ENCODE measurements around the gene BANK1. TPM values are rescaled to one million over a fixed set of nuclear protein-coding genes. Genes with fewer than 3 reads are reported as not detected.

Gene BANK1
- total and polyA plus RNA-seq, 10 of the 15 experiments (the other 5 are each of a cell fraction or from before 2014, with no cell fraction given), result 0.13 to 2.1 (median 0.42) TPM

- TF ChIP-seq, protein P1, sequence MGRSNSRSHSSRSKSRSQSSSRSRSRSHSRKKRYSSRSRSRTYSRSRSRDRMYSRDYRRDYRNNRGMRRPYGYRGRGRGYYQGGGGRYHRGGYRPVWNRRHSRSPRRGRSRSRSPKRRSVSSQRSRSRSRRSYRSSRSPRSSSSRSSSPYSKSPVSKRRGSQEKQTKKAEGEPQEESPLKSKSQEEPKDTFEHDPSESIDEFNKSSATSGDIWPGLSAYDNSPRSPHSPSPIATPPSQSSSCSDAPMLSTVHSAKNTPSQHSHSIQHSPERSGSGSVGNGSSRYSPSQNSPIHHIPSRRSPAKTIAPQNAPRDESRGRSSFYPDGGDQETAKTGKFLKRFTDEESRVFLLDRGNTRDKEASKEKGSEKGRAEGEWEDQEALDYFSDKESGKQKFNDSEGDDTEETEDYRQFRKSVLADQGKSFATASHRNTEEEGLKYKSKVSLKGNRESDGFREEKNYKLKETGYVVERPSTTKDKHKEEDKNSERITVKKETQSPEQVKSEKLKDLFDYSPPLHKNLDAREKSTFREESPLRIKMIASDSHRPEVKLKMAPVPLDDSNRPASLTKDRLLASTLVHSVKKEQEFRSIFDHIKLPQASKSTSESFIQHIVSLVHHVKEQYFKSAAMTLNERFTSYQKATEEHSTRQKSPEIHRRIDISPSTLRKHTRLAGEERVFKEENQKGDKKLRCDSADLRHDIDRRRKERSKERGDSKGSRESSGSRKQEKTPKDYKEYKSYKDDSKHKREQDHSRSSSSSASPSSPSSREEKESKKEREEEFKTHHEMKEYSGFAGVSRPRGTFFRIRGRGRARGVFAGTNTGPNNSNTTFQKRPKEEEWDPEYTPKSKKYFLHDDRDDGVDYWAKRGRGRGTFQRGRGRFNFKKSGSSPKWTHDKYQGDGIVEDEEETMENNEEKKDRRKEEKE (IDR thresholded peaks at IDR 0.05), result no peak
- no peak for TF ChIP-seq GABPA (IDR thresholded peaks at IDR 0.05; ENCODE audit: low read depth)
- no peak for TF ChIP-seq IRF3 (IDR thresholded peaks at IDR 0.05)
Observed at GRCh38 chr4:101954975-101955678, 164.6 kb downstream of the BANK1 start (continued).

DNA sequence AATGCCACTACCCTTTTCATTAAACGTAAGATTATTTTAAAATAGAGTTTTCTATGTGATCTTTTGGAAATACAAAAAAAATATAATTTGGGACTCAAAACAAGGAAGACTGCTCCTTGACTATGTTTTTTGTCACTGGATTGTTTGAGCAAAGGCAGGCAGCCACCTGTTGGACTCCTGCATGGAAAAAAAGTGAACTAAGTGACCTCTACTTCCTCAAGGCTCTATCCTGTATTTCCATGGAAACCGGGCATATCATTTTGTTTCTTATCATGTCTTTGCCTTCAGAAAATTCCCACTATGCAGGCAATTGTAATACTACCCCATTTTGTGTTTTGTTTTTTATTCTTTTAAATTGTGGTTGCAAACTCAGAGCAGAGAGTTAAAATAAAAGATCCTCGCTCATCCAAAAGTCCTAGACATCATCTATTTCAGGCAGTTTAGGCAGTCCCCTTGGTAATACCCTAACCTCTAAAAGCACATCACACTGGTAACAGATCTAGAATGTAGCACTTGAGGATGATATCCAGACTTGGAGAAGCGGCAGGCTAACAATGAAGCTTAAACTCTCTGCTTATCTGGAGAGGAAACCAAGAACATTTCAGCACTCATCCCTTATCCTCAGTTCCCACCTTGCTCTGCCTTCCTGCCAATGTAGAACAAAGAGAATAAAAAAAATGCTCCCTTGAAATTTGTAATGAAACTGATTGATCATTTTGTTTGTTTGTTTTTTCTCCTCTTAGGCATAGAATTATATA, 165.7 kb downstream of the BANK1 start:
- RAD21 ChIA-PET (ENCODE audit: unreplicated experiment), result no interaction called here
- no peak overlapping the region for H2AFZ ChIP-seq (ENCODE audit: control insufficient read depth, low read depth, low read length)
- no peak overlapping the region for H3K4me2 ChIP-seq (ENCODE audit: control insufficient read depth, insufficient read depth)
- H3K27me3 ChIP-seq (replicated peaks in 1 of 2; ENCODE audit: control insufficient read depth in 2 of 2, insufficient read depth in 2 of 2, low read length in 1 of 2), result no peaks in the 10 kb centered on the region
- H3K9ac ChIP-seq (ENCODE audit: control insufficient read depth, insufficient read depth, low read length), result no peak overlapping the region
- CTCF ChIA-PET, result no interaction called here
- H3K4me1 ChIP-seq (ENCODE audit: control insufficient read depth, insufficient read depth, low read length), result no peaks in the 10 kb centered on the region
- no peaks in the 10 kb centered on the region for H4K20me1 ChIP-seq (ENCODE audit: control insufficient read depth, insufficient read depth)
- no peak for DNase-seq (ENCODE audit: low read depth, low spot score)
- no peaks in the 10 kb centered on the region for H3K79me2 ChIP-seq (ENCODE audit: control insufficient read depth, insufficient read depth, low read length)
- TF ChIP-seq BRCA1 (IDR thresholded peaks at IDR 0.05; ENCODE audit: low read depth, low read length) (no peak), TBL1XR1 (IDR thresholded peaks at IDR 0.05; ENCODE audit: low read depth, low read length) (no peak), STAT3 (IDR thresholded peaks at IDR 0.05; ENCODE audit: low read depth, low read length) (no peak)
- no peak overlapping the region for H3K27ac ChIP-seq (ENCODE audit: control insufficient read depth, insufficient read depth)
- no peak overlapping the region for H3K4me3 ChIP-seq
- H3K36me3 ChIP-seq (ENCODE audit: control insufficient read depth in 2 of 2, insufficient read depth in 2 of 2, low read length in 1 of 2), result no peaks in the 10 kb centered on the region
- no peak for ATAC-seq
- SMC1A ChIA-PET (ENCODE audit: uncharacterized antibody, unreplicated experiment), result interaction anchor here (1.1 kb wide), 1 partner anchor 13 kb away, joined by 3 read pairs; no protein-coding TSS in a partner anchor
- whole genome bisulfite sequencing (ENCODE audit: insufficient coverage, insufficient replicate concordance, low lambda C conversion rate, missing lambda C conversion rate), result 26% methylated on average over 4 of the region's 4 CpGs
- BruUV-seq (replicated peaks), result no TSS peak
- no peak for FAIRE-seq
- intact Hi-C loops (cut with micrococcal nuclease; ENCODE audit: unreplicated experiment), result no loop called here
- in situ Hi-C loops (cut with MboI), result no loop called here
- POLR2A ChIA-PET, result no interaction called here
- no peaks in the 10 kb centered on the region for H3K9me3 ChIP-seq (replicated peaks; ENCODE audit: control insufficient read depth, insufficient read depth, low read length)

All from GM12878 (cell line).